ENCODE measurements around the gene MOSPD3. TPM values are rescaled to one million over a fixed set of nuclear protein-coding genes. Genes with fewer than 3 reads are reported as not detected.

The MOSPD3 gene
- total and polyA plus RNA-seq, 2 of the 8 experiments (the other 6 are each of a cell fraction or from before 2014, with no cell fraction given), result 20.7 to 21.4 TPM

- TF ChIP-seq CHD7 (IDR thresholded peaks at IDR 0.05; ENCODE audit: insufficient replicate concordance, low read length) (no peak), ATF2 (IDR thresholded peaks at IDR 0.05; ENCODE audit: low read length) (no peak), SP2 (IDR thresholded peaks at IDR 0.05; ENCODE audit: low read length) (no peak), SP4 (IDR thresholded peaks at IDR 0.05; ENCODE audit: low read length) (no peak), RFX5 (IDR thresholded peaks at IDR 0.05; ENCODE audit: borderline replicate concordance, low read depth, low read length) (no peak)
Observed at GRCh38 chr7:100630066-100630465, 17.7 kb downstream of the MOSPD3 start (continued).
